ENCODE data around the gene USP32.
A peak's percentile ranks its signal among the peaks of the same experiment; 100 is the strongest.

- TF ChIP-seq CTCF (IDR thresholded peaks at IDR 0.05): peak; percentile 53 to 74 (median 71)
- TF ChIP-seq POLR2A (IDR thresholded peaks at IDR 0.05): no peak
These were observed 248.9 kb downstream of the USP32 start for GRCh38 chr17:60142872-60143499.

Data from right lobe of liver (tissue), 4 donors.